ENCODE data around the gene UBAP1. TPM values are rescaled to one million over a fixed set of nuclear protein-coding genes. Genes with fewer than 3 reads are reported as not detected.
"Not testable (repeated sequence)": the region's sequence is repeated elsewhere in the genome, so short reads cannot be mapped to it uniquely, and the experiment has no call there.

UBAP1 gene
- polyA plus RNA-seq, 6 donors from 2014 or later: 18.1 to 35.3 (median 28.0) TPM

GRCh38 chr9:34190996-34191892 is 12.4 kb downstream of the UBAP1 start:
- H3K4me3 Mint-ChIP-seq: peak overlapping the region in 1 of 8 donors; percentile 13
- no peaks in the 10 kb centered on the region for H3K36me3 Mint-ChIP-seq
- ATAC-seq (ENCODE audit: low read depth in 2 of 2) (no peak), DNase-seq (no peak)
- no peak overlapping the region for H3K27ac Mint-ChIP-seq
- no peaks in the 10 kb centered on the region for H3K9me3 Mint-ChIP-seq
- H3K27me3 Mint-ChIP-seq: no peaks in the 10 kb centered on the region
- H3K4me1 Mint-ChIP-seq: peaks cover 19 to 60% (median 40%) of the 10 kb centered on the region in 3 donors

- ATAC-seq (ENCODE audit: low read depth in 2 of 2): no peak
- Mint-ChIP-seq H3K27ac (no peak overlapping the region), H3K27me3 (no peaks in the 10 kb centered on the region), H3K4me3 (no peak overlapping the region), H3K36me3 (peaks cover 0 to 8% of the 10 kb centered on the region in 2 donors), H3K4me1 (peaks cover 26 to 51% (median 37%) of the 10 kb centered on the region in 3 donors), H3K9me3 (peaks cover 0 to 5% (median 0%) of the 10 kb centered on the region in 7 donors)
- DNase-seq: no peak
Measured at GRCh38 chr9:34195143-34195542, 16.3 kb downstream of the UBAP1 start.

DNA sequence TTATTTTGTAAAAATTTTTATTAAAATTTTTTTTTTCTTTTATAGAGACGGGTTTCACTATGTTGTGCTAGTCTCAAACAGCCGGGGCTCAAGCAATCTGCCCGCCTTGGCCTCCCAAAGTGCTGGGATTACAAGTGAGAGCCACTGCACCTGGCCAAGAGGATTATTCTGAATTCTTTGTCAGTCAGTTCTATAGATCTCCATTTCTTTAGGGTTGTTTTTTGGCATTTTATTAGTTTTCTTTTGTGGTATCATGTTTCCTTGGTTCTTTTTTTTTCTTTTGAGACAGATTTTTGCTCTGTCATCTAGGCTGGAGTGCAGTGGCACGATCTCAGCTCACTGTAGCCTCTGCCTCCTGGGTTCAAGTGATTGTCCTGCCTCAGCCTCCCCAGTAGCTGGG is 18.4 kb downstream of the UBAP1 start:
- not testable (repeated sequence) for H3K9me3 Mint-ChIP-seq; H3K27me3 Mint-ChIP-seq; H3K4me3 Mint-ChIP-seq; H3K27ac Mint-ChIP-seq; ATAC-seq (ENCODE audit: low read depth in 2 of 2); DNase-seq
- peaks cover 26 to 41% (median 29%) of the 10 kb centered on the region in 3 donors for H3K4me1 Mint-ChIP-seq
- peaks cover 0 to 13% of the 10 kb centered on the region in 2 donors for H3K36me3 Mint-ChIP-seq

DNA sequence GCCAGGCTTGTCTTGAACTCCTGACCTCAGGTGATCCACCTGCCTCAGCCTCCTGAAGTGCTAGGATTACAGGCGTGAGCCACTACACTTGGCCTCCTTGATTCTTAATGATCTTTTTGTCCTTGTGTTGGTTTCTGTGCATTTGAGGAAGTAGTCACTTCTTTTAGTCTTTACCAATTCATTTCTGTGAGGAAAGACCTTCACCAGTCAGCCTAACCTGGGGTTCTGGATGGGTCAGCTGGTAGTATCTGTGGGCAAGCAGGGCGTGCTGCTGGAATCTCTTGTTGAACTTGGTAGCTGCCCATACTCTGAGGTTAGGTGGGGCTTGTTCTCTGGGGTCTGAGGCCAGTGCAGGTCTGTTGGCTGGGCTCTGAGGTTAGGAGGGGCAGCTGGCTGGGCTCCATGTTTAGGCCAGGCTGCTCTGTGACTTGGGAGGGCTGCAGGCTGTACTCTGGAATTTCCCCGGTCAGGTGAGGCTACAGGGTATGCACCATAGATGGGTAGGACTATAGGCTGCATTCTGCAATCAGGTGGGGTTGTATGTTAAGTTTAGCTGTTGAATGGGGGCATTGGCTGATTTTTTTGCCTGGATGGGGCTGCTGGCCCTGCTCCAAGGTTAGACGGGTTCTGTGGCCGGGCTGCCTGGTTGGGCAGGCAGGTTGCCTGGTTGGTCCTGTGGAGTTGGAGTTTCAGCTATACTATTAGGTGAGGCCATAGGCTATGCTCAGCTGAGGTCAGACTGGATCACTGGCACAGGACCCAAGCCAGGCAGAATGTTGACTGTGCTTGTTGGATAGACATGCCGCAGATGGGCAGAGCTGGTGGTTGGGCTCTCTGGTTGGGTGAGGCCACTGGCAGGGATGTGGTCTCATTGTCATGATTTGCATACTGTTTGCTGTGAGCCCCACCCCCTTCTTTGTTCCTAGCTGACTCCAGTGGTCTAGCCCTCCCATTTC is 19.2 kb downstream of the UBAP1 start:
- peaks cover 0 to 5% (median 0%) of the 10 kb centered on the region in 7 donors for H3K9me3 Mint-ChIP-seq
- DNase-seq: no peak
- peaks cover 0 to 13% of the 10 kb centered on the region in 2 donors for H3K36me3 Mint-ChIP-seq
- peak overlapping the region in 1 of 6 donors; percentile 83 for H3K27ac Mint-ChIP-seq
- H3K4me1 Mint-ChIP-seq: peaks cover 26 to 42% (median 29%) of the 10 kb centered on the region in 3 donors
- ATAC-seq (ENCODE audit: low read depth in 2 of 2): no peak
- H3K4me3 Mint-ChIP-seq: no peak overlapping the region
- no peaks in the 10 kb centered on the region for H3K27me3 Mint-ChIP-seq

DNA sequence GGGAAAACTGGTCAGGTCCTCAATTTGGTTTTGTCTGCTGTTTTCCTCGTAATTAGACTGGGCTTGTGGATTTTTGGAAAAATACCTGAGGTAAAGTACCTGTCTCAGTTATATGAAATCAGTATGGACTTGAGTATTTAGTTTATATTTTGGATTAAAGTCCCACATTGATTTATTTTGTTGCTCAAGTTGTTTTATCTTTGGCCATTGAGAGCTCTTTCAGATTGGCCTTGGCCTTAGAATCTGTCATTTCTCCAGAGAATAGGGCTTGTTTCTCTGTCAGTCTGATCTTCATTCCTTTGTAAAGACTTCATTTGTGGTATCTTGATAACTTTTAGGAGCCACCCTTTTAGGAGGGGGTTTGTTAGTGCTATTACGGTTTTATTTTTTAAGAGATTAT is 21.2 kb downstream of the UBAP1 start:
- no peak overlapping the region for H3K27ac Mint-ChIP-seq
- DNase-seq (no peak), ATAC-seq (ENCODE audit: low read depth in 2 of 2) (no peak)
- H3K4me3 Mint-ChIP-seq: no peak overlapping the region
- H3K27me3 Mint-ChIP-seq: no peaks in the 10 kb centered on the region
- peaks cover 4 to 13% of the 10 kb centered on the region in 2 donors for H3K36me3 Mint-ChIP-seq
- peaks cover 0 to 5% (median 0%) of the 10 kb centered on the region in 7 donors for H3K9me3 Mint-ChIP-seq
- peaks cover 19 to 28% (median 24%) of the 10 kb centered on the region in 3 donors for H3K4me1 Mint-ChIP-seq

- Mint-ChIP-seq H3K36me3 (peaks cover 5 to 8% of the 10 kb centered on the region in 2 donors), H3K4me1 (peaks cover 7 to 16% (median 14%) of the 10 kb centered on the region in 3 donors), H3K9me3 (peaks cover 0 to 2% (median 0%) of the 10 kb centered on the region in 7 donors), H3K27ac (no peak overlapping the region), H3K4me3 (no peak overlapping the region), H3K27me3 (no peaks in the 10 kb centered on the region)
- DNase-seq (no peak), ATAC-seq (ENCODE audit: low read depth in 2 of 2) (no peak)
Measured at GRCh38 chr9:34203275-34203991, 24.6 kb downstream of the UBAP1 start.

DNA sequence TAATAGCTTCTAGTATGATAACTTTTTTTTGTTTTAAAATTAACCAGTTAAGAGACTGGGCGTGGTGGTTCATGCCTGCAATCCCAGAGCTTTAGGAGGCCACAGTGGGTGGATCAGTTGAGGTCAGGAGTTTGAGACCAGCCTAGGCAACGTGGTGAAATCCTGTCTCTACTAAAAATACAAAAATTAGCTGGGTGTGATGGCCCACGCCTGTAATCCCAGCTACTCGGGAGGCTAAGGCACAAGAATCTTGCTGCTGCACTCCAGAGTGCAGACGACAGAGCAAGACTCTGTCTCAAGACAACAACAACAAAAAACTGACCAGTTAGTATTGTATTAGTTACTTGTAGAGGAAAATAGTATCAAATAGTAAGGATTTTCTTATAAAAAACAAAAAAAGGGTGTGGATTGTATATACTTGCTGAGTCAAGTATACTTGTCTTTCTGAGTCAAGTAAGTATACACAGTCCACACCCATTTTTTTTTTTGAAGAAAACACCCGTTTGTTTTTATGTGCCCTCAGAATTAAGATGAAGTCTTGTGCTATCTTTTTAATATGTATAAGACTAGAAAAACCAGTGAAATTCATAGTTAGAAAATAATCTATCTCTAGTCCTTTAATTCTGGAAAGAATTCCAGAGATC is 25.3 kb downstream of the UBAP1 start:
- no peak overlapping the region for H3K4me3 Mint-ChIP-seq
- DNase-seq (no peak), ATAC-seq (ENCODE audit: low read depth in 2 of 2) (no peak)
- peaks cover 0 to 3% (median 0%) of the 10 kb centered on the region in 7 donors for H3K9me3 Mint-ChIP-seq
- peaks cover 6 to 14% (median 13%) of the 10 kb centered on the region in 3 donors for H3K4me1 Mint-ChIP-seq
- peaks cover 5 to 8% of the 10 kb centered on the region in 2 donors for H3K36me3 Mint-ChIP-seq
- no peak overlapping the region for H3K27ac Mint-ChIP-seq
- no peaks in the 10 kb centered on the region for H3K27me3 Mint-ChIP-seq

DNA sequence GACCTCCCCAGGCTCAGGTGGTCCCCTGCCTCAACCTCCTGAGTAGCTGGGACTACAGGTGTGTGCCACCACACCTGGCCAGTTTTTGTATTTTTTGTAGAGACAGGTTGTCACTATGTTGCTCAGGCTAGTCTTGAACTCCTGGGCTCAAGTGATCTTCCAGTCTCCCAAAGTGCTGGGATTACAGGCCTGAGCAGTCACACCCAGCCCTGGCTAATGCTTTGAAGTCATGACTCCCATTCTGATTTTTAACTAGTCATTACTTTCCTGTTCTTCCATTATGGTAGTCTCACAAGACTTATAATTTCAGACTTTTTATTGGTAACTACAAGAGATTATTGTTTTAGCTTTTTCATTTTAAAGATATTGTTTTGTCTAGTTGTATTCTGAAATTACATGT is 26.3 kb downstream of the UBAP1 start:
- Mint-ChIP-seq H3K9me3 (peaks cover 0 to 3% (median 0%) of the 10 kb centered on the region in 7 donors), H3K27ac (no peak overlapping the region), H3K4me3 (no peak overlapping the region), H3K36me3 (peaks cover 5 to 8% of the 10 kb centered on the region in 2 donors), H3K27me3 (no peaks in the 10 kb centered on the region), H3K4me1 (peaks cover 9 to 15% (median 10%) of the 10 kb centered on the region in 3 donors)
- ATAC-seq (ENCODE audit: low read depth in 2 of 2): no peak
- no peak for DNase-seq

DNA sequence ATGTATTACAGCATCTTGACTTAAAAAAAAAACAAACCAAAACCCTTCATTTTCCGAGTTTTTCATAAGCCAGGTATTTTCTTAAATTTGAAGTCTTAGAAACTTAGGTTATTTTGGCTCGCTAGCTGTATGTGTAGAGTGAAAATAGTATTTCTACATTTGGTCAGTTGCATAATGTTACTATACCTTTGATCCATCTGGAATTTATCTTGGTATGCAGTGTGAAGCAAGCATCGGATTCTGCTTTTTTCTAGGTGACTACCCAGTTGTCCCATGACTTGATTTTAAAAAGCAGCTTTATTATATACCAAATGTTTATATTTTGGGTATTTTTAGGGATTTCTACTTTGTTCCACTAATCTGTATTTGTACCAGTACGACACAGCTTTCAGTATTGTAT is 27.7 kb downstream of the UBAP1 start:
- peaks cover 15 to 21% (median 19%) of the 10 kb centered on the region in 3 donors for H3K4me1 Mint-ChIP-seq
- H3K27ac Mint-ChIP-seq: no peak overlapping the region
- H3K36me3 Mint-ChIP-seq: peaks cover 5 to 8% of the 10 kb centered on the region in 2 donors
- no peak for DNase-seq
- H3K4me3 Mint-ChIP-seq: no peak overlapping the region
- ATAC-seq (ENCODE audit: low read depth in 2 of 2): no peak
- no peaks in the 10 kb centered on the region for H3K27me3 Mint-ChIP-seq
- H3K9me3 Mint-ChIP-seq: peaks cover 0 to 3% (median 0%) of the 10 kb centered on the region in 7 donors

DNA sequence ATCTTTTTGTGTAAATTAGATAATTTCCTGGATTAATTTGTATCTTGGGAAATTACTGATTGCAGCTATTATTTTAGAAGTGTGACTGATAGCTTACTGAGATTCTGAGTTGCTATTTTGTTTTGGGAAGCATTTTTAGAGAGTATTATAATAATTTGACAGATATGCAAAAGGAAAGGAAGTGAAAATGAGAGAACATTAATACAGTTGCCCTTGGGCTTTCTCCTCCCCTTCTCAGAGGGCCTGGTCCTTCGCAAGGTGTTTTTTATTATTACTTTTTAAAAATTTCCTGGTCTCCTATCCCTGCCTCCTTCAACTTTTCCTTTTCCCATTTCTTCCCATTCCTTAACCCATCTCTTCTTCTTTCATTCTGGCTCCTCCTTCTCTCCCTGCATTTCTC is 32.6 kb downstream of the UBAP1 start:
- H3K36me3 Mint-ChIP-seq: peaks cover 0 to 4% of the 10 kb centered on the region in 2 donors
- DNase-seq: no peak
- H3K4me1 Mint-ChIP-seq: peaks cover 25 to 41% (median 37%) of the 10 kb centered on the region in 3 donors
- H3K4me3 Mint-ChIP-seq: peak overlapping the region in 4 of 8 donors; percentile 1 to 81 (median 60)
- peaks cover 0 to 3% (median 0%) of the 10 kb centered on the region in 7 donors for H3K9me3 Mint-ChIP-seq
- peak overlapping the region in 2 of 6 donors; percentile 27 to 65 for H3K27ac Mint-ChIP-seq
- H3K27me3 Mint-ChIP-seq: no peaks in the 10 kb centered on the region
- ATAC-seq (ENCODE audit: low read depth in 2 of 2): peak; percentile 54 to 58

- H3K4me1 Mint-ChIP-seq: peaks cover 23 to 38% (median 37%) of the 10 kb centered on the region in 3 donors
Measured at GRCh38 chr9:34214354-34215000, 35.6 kb downstream of the UBAP1 start.

GRCh38 chr9:34216325-34216724 is 37.5 kb downstream of the UBAP1 start:
- Mint-ChIP-seq H3K4me3 (no peak overlapping the region), H3K4me1 (peaks cover 15 to 29% (median 29%) of the 10 kb centered on the region in 3 donors), H3K27me3 (no peaks in the 10 kb centered on the region), H3K9me3 (no peaks in the 10 kb centered on the region), H3K27ac (no peak overlapping the region), H3K36me3 (peaks cover 0 to 1% of the 10 kb centered on the region in 2 donors)
- ATAC-seq (ENCODE audit: low read depth in 2 of 2) (no peak), DNase-seq (no peak)

More at GRCh38 chr9:34214354-34215000, 35.6 kb downstream of the UBAP1 start:
- not testable (repeated sequence) for H3K36me3 Mint-ChIP-seq; H3K27ac Mint-ChIP-seq; H3K27me3 Mint-ChIP-seq; DNase-seq; H3K4me3 Mint-ChIP-seq; H3K9me3 Mint-ChIP-seq; ATAC-seq (ENCODE audit: low read depth in 2 of 2)
